Small intestine (tissue), 7 donors: Measurements from ENCODE around the gene NR2C2AP. TPM values are rescaled to one million over a fixed set of nuclear protein-coding genes. Genes with fewer than 3 reads are reported as not detected.

ENCODE experiments used
- DNase-seq, 2 donors: peaks; one replicate each; pipeline versions ENCODE4 v3.0.0 to v3.0.0-alpha.2; 2013
- FAIRE-seq: peaks from 2 replicates; lab custom pipeline; 2012; peaks lifted over from hg19 to GRCh38; lab: Jason Lieb, UNC
- H3K27ac ChIP-seq, 3 donors: one replicate each; pipeline ENCODE4 v1.5.1; 2013; ENCODE audit warnings: low read length in 2 of 3, mild to moderate bottlenecking in 2 of 3, control low read depth in 1 of 3, inconsistent platforms in 1 of 3, low read depth in 1 of 3, moderate library complexity in 1 of 3
- H3K27me3 ChIP-seq, 3 donors: one replicate each; pipeline ENCODE4 v1.6.1; 2013; ENCODE audit warnings: low read length in 3 of 3, inconsistent platforms in 1 of 3; ENCODE audit not compliant: control insufficient read depth in 3 of 3, insufficient read depth in 3 of 3
- H3K36me3 ChIP-seq, 3 donors: one replicate each; pipeline ENCODE4 v1.6.1; 2013; ENCODE audit warnings: low read length in 3 of 3, inconsistent platforms in 1 of 3, low read depth in 1 of 3, mild to moderate bottlenecking in 1 of 3, moderate library complexity in 1 of 3; ENCODE audit not compliant: control insufficient read depth in 3 of 3, insufficient read depth in 2 of 3
- H3K4me1 ChIP-seq, 3 donors: one replicate each; pipeline ENCODE4 v1.6.1; 2013; ENCODE audit warnings: low read length in 2 of 3, inconsistent platforms in 1 of 3, low read depth in 1 of 3, mild to moderate bottlenecking in 1 of 3, moderate library complexity in 1 of 3; ENCODE audit not compliant: control insufficient read depth in 3 of 3, insufficient read depth in 2 of 3
- H3K4me3 ChIP-seq, 3 donors: one replicate each; pipeline ENCODE4 v1.5.1; 2013; ENCODE audit warnings: low read length in 3 of 3, control low read depth in 1 of 3, inconsistent platforms in 1 of 3, low read depth in 1 of 3, mild to moderate bottlenecking in 1 of 3, moderate library complexity in 1 of 3
- H3K9me3 ChIP-seq, 2 donors: one replicate each; pipeline ENCODE4 v1.6.1; 2013; ENCODE audit warnings: low read depth in 1 of 2, low read length in 1 of 2; ENCODE audit not compliant: control insufficient read depth in 2 of 2, insufficient read depth in 1 of 2
- WGBS, 3 donors: extraction: QIAGEN DNeasy Blood & Tissue Kit; methylation state at CpG; one replicate each; pipeline ENCODE4 v1.1.7; 2013; 5-methylcytosine and 5-hydroxymethylcytosine counted together
- polyA plus RNA-seq, 4 donors: library from polyadenylated mRNA; stranded (reverse) in 3 of 4; unstranded in 1 of 4; fragments of 200-250 nt in 3 of 4; fragments of 120-200 nt in 1 of 4; gene quantifications; one replicate each; pipeline versions ENCODE4 v1.2.1 to v1.2.3, GENCODE V29; 2013
- donor health status: healthy with polysubstance abuse.
- donor health status: control.
- donor health status: control.
- donor health status: Bipolar disorder and iron deficiency.
- donor health status: healthy.

The NR2C2AP gene
- polyA plus RNA-seq, 4 donors, result 8.1 to 22.9 (median 15.9) TPM

- DNase-seq (no peak), FAIRE-seq (no peak)
- Histone ChIP-seq H3K4me3 (no peak overlapping the region), H3K4me1 (no peaks in the 10 kb centered on the region), H3K27ac (no peak overlapping the region), H3K27me3 (peaks cover 0 to 6% (median 4%) of the 10 kb centered on the region in 3 donors), H3K9me3 (peaks cover 0 to 26% of the 10 kb centered on the region in 2 donors), H3K36me3 (no peaks in the 10 kb centered on the region)
- 72 to 79% (median 74%) methylated on average over 18 to 19 of the region's 19 CpGs for WGBS, 3 donors
Observed at GRCh38 chr19:19232261-19232721, 29.1 kb upstream of the NR2C2AP start.

- H3K4me1 ChIP-seq, result no peaks in the 10 kb centered on the region
- peaks cover 2 to 9% (median 4%) of the 10 kb centered on the region in 3 donors for H3K27me3 ChIP-seq
- H3K9me3 ChIP-seq, result peaks cover 0 to 26% of the 10 kb centered on the region in 2 donors
- H3K36me3 ChIP-seq, result no peaks in the 10 kb centered on the region
- no peak overlapping the region for H3K4me3 ChIP-seq
- FAIRE-seq (no peak), DNase-seq (no peak)
- WGBS, 3 donors, result 58 to 80% (median 63%) methylated on average over 9 of the region's 9 CpGs
- H3K27ac ChIP-seq, result no peak overlapping the region
Observed at GRCh38 chr19:19230999-19231398, 27.8 kb upstream of the NR2C2AP start.

GRCh38 chr19:19229701-19230100 lies 26.5 kb upstream of the NR2C2AP start:
- H3K27me3 ChIP-seq, result peaks cover 2 to 14% (median 4%) of the 10 kb centered on the region in 3 donors
- no peak overlapping the region for H3K27ac ChIP-seq
- peaks cover 0 to 14% of the 10 kb centered on the region in 2 donors for H3K9me3 ChIP-seq
- no peak overlapping the region for H3K4me3 ChIP-seq
- DNase-seq (no peak), FAIRE-seq (no peak)
- WGBS, 3 donors, result 79 to 95% (median 85%) methylated on average over 3 of the region's 3 CpGs
- no peaks in the 10 kb centered on the region for H3K36me3 ChIP-seq
- no peaks in the 10 kb centered on the region for H3K4me1 ChIP-seq

DNA sequence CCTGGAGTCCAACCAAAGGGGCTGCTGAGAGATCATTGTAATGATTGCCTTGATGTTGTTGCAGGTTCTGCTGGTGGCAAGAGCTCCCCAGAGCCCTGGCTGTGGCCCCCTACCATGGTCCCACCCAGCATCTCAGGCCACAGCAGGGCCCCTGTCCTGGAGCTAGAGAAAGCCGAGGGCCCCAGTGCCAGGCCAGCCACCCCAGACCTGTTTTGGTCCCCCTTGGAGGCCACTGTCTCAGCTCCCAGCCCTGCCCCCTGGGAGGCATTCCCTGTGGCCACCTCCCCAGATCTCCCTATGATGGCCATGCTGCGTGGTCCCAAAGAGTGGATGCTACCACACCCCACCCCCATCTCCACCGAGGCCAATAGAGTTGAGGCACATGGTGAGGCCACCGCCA lies 24.0 kb upstream of the NR2C2AP start:
- H3K4me3 ChIP-seq, result no peak overlapping the region
- DNase-seq, result no peak
- peaks cover 0 to 6% of the 10 kb centered on the region in 2 donors for H3K9me3 ChIP-seq
- H3K27ac ChIP-seq, result no peak overlapping the region
- no peaks in the 10 kb centered on the region for H3K4me1 ChIP-seq
- FAIRE-seq, result no peak
- peaks cover 2 to 25% (median 2%) of the 10 kb centered on the region in 3 donors for H3K27me3 ChIP-seq
- 70 to 76% (median 74%) methylated on average over 4 of the region's 4 CpGs for WGBS, 3 donors
- H3K36me3 ChIP-seq, result no peaks in the 10 kb centered on the region

- 70 to 73% (median 71%) methylated on average over 10 of the region's 10 CpGs for WGBS, 3 donors
- DNase-seq, result no peak
Observed at GRCh38 chr19:19226663-19227062, 23.4 kb upstream of the NR2C2AP start.

DNA sequence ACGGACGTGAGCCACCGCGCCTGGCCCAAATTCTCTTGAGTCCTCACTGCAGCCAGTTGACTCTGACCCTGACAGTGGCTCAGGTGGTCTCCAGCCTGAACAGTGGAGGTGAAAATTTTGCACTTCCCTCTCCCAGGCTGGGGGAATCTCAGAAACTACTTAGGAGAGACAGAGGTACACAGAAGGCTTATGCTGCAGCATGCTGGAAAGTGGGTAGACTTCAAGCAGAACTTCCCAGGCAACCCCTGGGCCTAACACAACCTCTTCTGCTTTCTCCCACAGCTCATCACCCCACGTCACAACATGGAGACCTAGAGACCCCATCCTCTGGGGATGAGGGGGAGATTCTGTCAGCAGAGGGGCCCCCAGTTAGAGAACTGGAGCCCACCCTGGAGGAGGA lies 23.0 kb upstream of the NR2C2AP start:
- WGBS, 3 donors, result 71 to 85% (median 77%) methylated on average over 5 of the region's 5 CpGs
- no peak overlapping the region for H3K4me3 ChIP-seq
- FAIRE-seq, result no peak
- peaks cover 0 to 6% of the 10 kb centered on the region in 2 donors for H3K9me3 ChIP-seq
- H3K4me1 ChIP-seq, result no peaks in the 10 kb centered on the region
- DNase-seq, result no peak
- H3K27ac ChIP-seq, result no peak overlapping the region
- H3K27me3 ChIP-seq, result peaks cover 0 to 25% (median 2%) of the 10 kb centered on the region in 3 donors
- H3K36me3 ChIP-seq, result no peaks in the 10 kb centered on the region

More at GRCh38 chr19:19226663-19227062, 23.4 kb upstream of the NR2C2AP start:
- peaks cover 0 to 25% (median 2%) of the 10 kb centered on the region in 3 donors for H3K27me3 ChIP-seq
- no peaks in the 10 kb centered on the region for H3K4me1 ChIP-seq
- no peak overlapping the region for H3K27ac ChIP-seq
- no peak overlapping the region for H3K4me3 ChIP-seq
- peaks cover 0 to 6% of the 10 kb centered on the region in 2 donors for H3K9me3 ChIP-seq
- no peaks in the 10 kb centered on the region for H3K36me3 ChIP-seq
- no peak for FAIRE-seq

DNA sequence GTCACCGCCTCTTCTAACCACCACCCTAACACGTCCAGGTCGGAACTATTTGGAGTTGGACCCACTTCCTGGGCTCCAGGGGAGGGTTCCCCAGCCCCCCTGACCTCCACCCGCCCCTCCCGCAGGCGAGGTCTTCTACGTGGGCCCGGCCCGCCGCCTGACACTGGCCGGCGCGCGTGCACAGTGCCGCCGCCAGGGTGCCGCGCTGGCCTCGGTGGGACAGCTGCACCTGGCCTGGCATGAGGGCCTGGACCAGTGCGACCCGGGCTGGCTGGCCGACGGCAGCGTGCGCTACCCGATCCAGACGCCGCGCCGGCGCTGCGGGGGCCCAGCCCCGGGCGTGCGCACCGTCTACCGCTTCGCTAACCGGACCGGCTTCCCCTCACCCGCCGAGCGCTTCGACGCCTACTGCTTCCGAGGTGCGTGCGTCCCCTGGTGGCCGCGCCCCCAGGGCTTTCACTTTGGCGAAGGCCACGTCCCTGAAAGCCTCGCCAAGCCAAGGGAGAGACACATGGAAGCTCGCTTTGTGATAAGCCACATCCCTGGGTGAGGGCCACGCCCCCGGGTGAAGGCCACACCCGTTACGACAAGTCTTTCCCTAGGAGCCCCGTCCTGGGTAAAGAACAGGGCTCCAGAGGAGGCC lies 21.8 kb upstream of the NR2C2AP start:
- no peak overlapping the region for H3K27ac ChIP-seq
- FAIRE-seq, result no peak
- peaks cover 0 to 6% of the 10 kb centered on the region in 2 donors for H3K9me3 ChIP-seq
- WGBS, 3 donors, result 1 to 3% (median 2%) methylated on average over 48 to 59 of the region's 59 CpGs
- H3K4me3 ChIP-seq, result peak overlapping the region in 2 of 3 donors; percentile 26 to 32
- DNase-seq, result peak; percentile 80 to 84
- no peaks in the 10 kb centered on the region for H3K4me1 ChIP-seq
- H3K27me3 ChIP-seq, result peaks cover 0 to 25% (median 2%) of the 10 kb centered on the region in 3 donors
- H3K36me3 ChIP-seq, result no peaks in the 10 kb centered on the region

GRCh38 chr19:19224150-19224851 lies 21.1 kb upstream of the NR2C2AP start:
- FAIRE-seq (no peak), DNase-seq (no peak)

More at GRCh38 chr19:19224150-19224851, 21.1 kb upstream of the NR2C2AP start:
- Histone ChIP-seq H3K27me3 (peaks cover 0 to 23% (median 2%) of the 10 kb centered on the region in 3 donors), H3K4me3 (no peak overlapping the region), H3K9me3 (peaks cover 0 to 6% of the 10 kb centered on the region in 2 donors), H3K36me3 (no peaks in the 10 kb centered on the region), H3K27ac (no peak overlapping the region), H3K4me1 (no peaks in the 10 kb centered on the region)
- 67% methylated on average over 17 of the region's 17 CpGs for WGBS, 3 donors
